Uterus (tissue), 2 donors: Measurements from ENCODE around the gene FXYD6.

Source experiments
- POLR2A ChIP-seq, 2 donors: fragments of 450-650 bp; IDR thresholded peaks; one replicate each; pipeline ENCODE4 v1.6.1; 2016; ENCODE audit warnings: antibody characterized with exemption in 2 of 2, mild to moderate bottlenecking in 1 of 2, moderate library complexity in 1 of 2
- TF ChIP-seq, protein P1 (sequence below), 4 experiments: fragments of 200-600 bp in 2 of 4; fragments of 450-650 bp in 2 of 4; sonication (generic) in 2 of 4; IDR thresholded peaks; one replicate each; pipeline ENCODE4 v1.5.1; 2016 to 2019; ENCODE audit warnings: antibody characterized with exemption in 4 of 4, mild to moderate bottlenecking in 2 of 4, moderate library complexity in 1 of 4

GRCh38 chr11:117919781-117920221, 43.3 kb upstream of the FXYD6 start:
- TF ChIP-seq, protein P1, sequence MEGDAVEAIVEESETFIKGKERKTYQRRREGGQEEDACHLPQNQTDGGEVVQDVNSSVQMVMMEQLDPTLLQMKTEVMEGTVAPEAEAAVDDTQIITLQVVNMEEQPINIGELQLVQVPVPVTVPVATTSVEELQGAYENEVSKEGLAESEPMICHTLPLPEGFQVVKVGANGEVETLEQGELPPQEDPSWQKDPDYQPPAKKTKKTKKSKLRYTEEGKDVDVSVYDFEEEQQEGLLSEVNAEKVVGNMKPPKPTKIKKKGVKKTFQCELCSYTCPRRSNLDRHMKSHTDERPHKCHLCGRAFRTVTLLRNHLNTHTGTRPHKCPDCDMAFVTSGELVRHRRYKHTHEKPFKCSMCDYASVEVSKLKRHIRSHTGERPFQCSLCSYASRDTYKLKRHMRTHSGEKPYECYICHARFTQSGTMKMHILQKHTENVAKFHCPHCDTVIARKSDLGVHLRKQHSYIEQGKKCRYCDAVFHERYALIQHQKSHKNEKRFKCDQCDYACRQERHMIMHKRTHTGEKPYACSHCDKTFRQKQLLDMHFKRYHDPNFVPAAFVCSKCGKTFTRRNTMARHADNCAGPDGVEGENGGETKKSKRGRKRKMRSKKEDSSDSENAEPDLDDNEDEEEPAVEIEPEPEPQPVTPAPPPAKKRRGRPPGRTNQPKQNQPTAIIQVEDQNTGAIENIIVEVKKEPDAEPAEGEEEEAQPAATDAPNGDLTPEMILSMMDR (IDR thresholded peaks at IDR 0.05) = no peak
- no peak for TF ChIP-seq POLR2A (IDR thresholded peaks at IDR 0.05)
